LNCaP clone FGC (cell line): ENCODE data around the gene ABCG1.

Experiments used
- DNase-seq: peaks from one replicate; pipeline ENCODE4 v3.0.0-alpha.2; 2011; ENCODE audit warnings: low read depth
- H3K4me3 ChIP-seq: 2 replicates; pipeline ENCODE4 v1.5.1; 2011; ENCODE audit warnings: mild to moderate bottlenecking, low read depth, low read length, control low read depth
- TF ChIP-seq, protein P1 (sequence below): IDR thresholded peaks from 2 replicates; pipeline ENCODE4 v1.5.1; 2012; ENCODE audit warnings: mild to moderate bottlenecking; ENCODE audit not compliant: control insufficient read depth, insufficient read depth; ENCODE audit errors: extremely low read depth

The ABCG1 gene

DNA sequence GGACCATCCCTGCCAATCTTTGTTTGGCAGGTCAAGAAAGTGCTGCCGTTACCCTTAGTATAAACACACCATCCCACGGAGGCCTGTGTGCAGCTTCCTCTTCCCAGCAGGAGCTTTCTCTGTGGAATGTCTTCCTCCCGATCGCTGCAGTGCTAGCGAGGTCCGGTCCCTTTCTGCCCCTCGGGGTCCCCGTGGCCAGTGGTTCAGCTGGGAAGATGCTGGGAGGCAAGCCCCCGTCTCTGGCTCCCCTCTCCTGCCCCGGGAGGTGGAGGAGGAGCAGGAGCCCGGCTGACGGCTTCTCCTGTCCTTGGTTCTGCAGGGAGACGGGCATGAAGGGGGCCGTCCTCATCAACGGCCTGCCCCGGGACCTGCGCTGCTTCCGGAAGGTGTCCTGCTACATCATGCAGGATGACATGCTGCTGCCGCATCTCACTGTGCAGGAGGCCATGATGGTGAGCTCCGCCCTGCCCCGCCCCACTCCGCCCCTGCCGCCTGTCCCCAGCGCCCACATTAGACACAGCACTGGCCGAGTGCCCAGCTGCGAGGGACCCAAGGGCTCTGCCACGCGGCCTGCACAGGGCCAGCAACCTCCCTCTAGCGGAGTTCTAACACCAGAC, 54.2 kb downstream of the ABCG1 start:
- no peak for DNase-seq
- H3K4me3 ChIP-seq: no peak overlapping the region

DNA sequence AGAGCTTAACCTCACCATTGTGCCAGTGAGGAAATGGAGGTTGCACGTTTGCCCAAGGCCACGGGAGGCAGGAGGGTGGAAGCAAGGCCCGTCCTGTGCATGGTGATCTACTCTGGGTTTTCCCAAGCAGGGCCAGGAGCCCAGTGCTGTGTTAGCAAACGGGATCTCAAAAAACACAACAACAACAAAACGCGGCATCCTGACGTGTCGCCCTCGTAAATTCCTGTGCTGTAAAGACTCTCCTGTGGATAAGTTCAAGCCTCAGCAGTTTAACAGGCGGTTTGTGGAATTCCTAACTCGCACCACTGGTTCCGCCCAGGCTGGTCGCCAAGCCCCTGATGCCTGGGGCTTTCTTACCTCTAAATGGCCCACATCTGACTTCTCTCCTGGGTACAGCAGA, 57.1 kb downstream of the ABCG1 start:
- DNase-seq: no peak
- TF ChIP-seq, protein P1, sequence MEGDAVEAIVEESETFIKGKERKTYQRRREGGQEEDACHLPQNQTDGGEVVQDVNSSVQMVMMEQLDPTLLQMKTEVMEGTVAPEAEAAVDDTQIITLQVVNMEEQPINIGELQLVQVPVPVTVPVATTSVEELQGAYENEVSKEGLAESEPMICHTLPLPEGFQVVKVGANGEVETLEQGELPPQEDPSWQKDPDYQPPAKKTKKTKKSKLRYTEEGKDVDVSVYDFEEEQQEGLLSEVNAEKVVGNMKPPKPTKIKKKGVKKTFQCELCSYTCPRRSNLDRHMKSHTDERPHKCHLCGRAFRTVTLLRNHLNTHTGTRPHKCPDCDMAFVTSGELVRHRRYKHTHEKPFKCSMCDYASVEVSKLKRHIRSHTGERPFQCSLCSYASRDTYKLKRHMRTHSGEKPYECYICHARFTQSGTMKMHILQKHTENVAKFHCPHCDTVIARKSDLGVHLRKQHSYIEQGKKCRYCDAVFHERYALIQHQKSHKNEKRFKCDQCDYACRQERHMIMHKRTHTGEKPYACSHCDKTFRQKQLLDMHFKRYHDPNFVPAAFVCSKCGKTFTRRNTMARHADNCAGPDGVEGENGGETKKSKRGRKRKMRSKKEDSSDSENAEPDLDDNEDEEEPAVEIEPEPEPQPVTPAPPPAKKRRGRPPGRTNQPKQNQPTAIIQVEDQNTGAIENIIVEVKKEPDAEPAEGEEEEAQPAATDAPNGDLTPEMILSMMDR: no peak
- H3K4me3 ChIP-seq: no peak overlapping the region

More for the DNA sequence above, 54.2 kb downstream of the ABCG1 start:
- TF ChIP-seq, protein P1: no peak

DNA sequence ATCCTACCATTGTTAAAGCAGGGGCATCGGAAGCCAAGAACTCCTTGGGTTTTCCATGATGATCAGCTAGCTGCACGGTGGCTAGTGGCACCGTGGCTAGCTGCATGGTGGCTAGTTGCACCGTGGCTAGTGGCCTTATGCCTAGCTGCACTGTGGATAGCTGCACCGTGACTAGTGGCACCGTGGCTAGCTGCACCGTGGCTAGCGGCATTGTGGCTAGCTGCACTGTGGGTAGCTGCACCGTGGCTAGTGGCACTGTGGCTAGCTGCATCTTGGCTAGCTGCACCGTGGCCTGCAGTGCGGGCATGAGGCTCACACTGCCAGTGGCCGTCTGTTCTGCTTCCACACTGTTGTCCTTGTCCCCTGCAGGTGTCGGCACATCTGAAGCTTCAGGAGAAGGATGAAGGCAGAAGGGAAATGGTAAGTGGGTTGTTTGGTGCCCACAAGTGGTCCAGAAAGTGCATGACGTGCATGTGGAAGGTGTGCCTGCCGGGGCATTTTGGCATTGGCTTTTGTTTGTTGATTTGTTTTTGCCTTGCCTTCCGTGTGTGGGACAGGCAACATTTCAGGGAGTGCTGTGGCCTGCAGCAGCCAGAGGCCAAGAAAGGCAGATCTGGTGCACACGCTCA, 57.7 kb downstream of the ABCG1 start:
- H3K4me3 ChIP-seq: no peak overlapping the region
- no peak for DNase-seq
- TF ChIP-seq, protein P1: peak; percentile 49

DNA sequence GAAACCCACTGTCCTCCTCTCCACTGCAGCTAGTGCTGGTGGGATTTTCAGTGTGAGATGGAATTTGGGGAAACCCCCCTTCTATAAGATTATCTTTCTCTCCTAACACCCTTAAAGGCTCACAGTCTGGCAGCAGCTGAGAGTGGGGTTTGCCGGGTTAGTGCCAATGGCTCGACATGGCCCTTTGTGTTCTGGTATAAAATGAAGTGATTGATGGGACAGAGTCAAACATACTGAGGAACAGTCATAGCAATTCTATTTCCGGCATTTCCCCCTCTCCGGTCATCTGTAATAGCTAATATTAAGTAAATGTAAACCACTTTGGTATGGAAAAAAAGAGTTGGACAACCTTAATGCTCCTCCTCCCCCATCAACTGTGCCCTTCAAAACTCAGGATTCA, 58.7 kb downstream of the ABCG1 start:
- no peak for DNase-seq
- TF ChIP-seq, protein P1: no peak
- H3K4me3 ChIP-seq: no peak overlapping the region

DNA sequence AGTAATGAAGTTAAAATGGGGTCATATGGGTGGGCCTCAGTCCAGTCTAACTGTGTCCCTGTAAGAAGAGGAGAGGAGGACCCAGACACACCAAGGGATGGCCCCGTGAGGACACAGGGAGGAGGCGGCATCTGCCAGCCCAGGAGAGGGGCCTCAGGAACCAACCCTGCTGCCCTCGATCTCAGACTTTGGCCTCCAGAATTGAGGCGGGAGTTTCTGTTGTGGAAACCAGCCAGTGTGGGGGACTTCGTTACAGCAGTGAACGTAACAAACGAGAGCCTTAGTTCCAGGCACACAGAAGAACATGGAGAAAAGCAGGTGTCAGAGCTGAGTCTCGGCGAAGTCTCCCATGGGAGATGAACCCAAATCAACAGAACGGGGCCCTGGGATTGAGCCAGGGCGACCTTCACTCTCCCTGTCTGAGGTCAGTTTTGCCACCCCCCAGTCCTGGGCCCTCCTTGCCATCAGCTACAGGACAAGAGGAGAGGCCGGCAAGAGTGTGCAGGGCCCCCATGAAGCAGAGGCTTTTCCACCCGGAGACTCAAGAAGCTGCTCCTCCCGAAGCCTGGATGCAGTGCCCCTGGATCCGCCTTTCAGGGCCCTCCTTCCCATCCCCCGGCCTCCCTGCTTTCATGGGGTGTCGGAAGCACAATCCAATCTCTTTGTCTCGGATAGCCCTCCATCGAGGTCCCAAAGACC, 59.7 kb downstream of the ABCG1 start:
- no peak for DNase-seq
- no peak overlapping the region for H3K4me3 ChIP-seq
- TF ChIP-seq, protein P1: no peak

DNA sequence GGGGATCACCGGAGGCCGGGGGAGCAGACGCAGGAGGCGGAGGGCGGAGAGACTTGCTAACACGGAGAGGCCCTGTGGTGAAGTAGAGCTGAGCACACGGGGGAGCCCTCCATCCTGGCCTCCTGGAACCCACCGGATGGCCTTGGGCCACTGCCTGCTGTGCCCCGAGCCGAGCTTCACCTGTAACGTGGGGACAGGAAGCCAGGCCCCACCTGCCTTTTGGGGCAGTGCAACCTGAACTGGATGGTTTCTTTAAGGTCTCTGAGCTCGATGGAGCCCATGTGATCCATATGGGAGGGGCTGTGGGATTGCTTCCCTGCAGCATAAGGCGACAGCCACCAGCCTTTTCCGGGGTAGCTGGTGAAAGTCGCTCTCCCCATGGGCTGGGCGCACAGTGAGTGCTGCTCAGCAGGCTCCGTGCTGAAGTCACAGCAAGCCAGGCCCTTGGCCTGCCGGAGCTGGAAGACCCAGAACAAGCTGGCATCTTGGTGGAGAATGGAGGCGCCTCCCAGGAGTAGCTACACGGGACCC, 60.5 kb downstream of the ABCG1 start:
- no peak for DNase-seq
- TF ChIP-seq, protein P1: no peak

More for the DNA sequence above, 60.5 kb downstream of the ABCG1 start:
- no peak overlapping the region for H3K4me3 ChIP-seq
